Stimulated activated naive CD8-positive, alpha-beta T cell treated with anti-CD3 and anti-CD28 coated beads, Interleukin-15, Interleukin-2, amounts not matched to agents 100 ng/mL and 50 ng/mL, for 24 hours (primary cell): Measurements from ENCODE around the gene DLG2.
"Not testable (repeated sequence)": the region's sequence is repeated elsewhere in the genome, so short reads cannot be mapped to it uniquely, and the experiment has no call there.

Experiments
- H3K27ac Mint-ChIP-seq: one replicate; pipeline ENCODE4 v1.8.0; 2021; ENCODE audit warnings: mild to moderate bottlenecking, mixed read lengths
- H3K27me3 Mint-ChIP-seq: one replicate; pipeline ENCODE4 v1.8.0; 2021; ENCODE audit warnings: mixed read lengths
- H3K36me3 Mint-ChIP-seq: one replicate; pipeline ENCODE4 v1.8.0; 2021; ENCODE audit warnings: low read depth, mixed read lengths
- H3K4me1 Mint-ChIP-seq: one replicate; pipeline ENCODE4 v1.8.0; 2021; ENCODE audit warnings: low read depth, mixed read lengths
- H3K4me3 Mint-ChIP-seq: one replicate; pipeline ENCODE4 v1.8.0; 2021; ENCODE audit warnings: mild to moderate bottlenecking, mixed read lengths
- H3K9me3 Mint-ChIP-seq: one replicate; pipeline ENCODE4 v1.8.0; 2021; ENCODE audit warnings: mixed read lengths

DLG2 gene

DNA sequence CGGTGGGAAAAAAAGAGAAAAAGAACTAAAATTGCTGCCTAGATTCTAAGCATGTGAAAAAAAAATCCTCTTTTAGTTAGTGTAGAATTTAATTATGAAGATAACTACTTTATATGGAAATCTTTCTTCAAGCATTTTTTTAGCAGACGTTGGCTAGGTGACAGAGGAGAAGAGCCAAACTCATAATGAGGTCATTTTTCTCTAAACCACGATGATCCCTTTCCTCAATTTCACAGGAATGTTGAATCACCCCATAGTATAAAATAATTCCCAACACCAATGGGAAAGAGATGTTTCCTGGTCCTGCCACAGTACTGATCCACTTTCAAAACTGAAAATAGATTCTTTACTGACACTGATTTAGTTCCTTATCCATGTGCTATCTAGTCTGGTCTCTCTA is 319.8 kb downstream of the DLG2 start:
- no peak overlapping the region for H3K4me3 Mint-ChIP-seq
- H3K4me1 Mint-ChIP-seq = no peaks in the 10 kb centered on the region
- no peaks in the 10 kb centered on the region for H3K36me3 Mint-ChIP-seq
- no peak overlapping the region for H3K27ac Mint-ChIP-seq
- no peaks in the 10 kb centered on the region for H3K9me3 Mint-ChIP-seq
- H3K27me3 Mint-ChIP-seq = no peaks in the 10 kb centered on the region

DNA sequence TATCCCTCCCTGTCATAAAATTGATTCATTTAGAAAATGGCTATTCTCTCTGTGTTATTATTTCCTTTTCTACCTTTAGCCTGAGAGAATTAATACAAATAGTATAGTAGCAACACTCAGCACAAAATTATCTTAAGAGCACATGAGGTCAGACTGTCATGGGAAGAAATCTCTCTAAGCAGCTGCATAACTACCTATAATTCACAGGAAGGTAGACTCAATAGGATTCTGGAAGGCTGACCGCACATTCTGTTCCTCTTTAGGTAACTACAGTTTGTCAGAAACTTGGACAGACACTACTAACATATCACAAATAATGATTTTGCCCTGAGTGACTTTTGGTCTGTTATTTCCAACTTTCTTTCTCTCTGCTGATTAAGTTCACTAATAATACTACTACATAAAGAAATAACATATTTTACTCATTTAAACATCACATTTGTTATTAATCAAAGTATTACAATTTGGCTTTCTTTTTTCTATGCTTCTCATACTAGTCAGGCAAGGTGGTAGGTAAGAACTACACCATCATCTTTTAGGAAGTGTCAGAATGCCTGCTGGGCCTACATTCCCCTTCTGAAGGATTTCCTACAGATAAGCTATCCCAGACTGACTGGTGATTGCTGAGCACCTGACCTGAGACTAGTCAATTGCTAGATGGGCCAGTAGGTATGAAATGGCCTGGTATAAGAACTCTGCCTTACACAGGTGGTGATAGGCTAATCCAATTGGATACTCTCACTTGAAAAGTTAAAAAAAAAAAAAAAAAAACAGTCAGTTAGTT is 325.1 kb downstream of the DLG2 start:
- no peak overlapping the region for H3K27ac Mint-ChIP-seq
- no peaks in the 10 kb centered on the region for H3K27me3 Mint-ChIP-seq
- H3K4me3 Mint-ChIP-seq = no peak overlapping the region
- H3K36me3 Mint-ChIP-seq = no peaks in the 10 kb centered on the region
- no peaks in the 10 kb centered on the region for H3K9me3 Mint-ChIP-seq
- no peaks in the 10 kb centered on the region for H3K4me1 Mint-ChIP-seq

DNA sequence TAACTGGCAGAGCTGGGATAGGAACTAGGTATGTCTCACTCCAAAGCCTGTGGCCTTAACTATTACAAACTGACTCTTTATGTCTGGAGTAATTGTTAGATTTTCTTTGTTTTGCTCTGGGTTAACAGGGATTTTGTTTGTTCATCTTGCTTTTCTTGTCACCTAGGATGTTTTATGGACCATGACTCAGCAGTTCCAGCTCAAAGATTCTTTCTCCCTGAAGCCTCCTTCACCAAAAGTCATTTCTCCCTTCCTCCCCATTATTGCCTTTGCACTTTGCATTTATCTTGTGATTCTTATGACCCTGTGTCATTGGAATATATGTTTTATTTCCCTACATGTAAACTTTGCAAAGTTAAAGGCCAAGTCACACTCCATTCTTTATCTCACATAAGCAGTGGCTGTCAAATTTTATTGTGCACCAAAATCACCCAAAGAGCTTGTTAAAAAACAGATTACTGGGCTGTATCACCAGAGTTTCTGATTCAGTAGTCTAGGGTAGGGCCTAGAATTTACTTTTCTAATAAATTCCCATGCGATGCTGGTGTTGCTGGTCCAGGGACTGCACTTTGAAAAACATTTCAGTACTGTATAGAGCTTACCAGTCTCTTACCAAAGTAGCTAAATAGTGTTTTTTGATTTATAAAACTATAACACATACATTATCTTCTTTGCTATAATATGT is 327.7 kb downstream of the DLG2 start:
- H3K27ac Mint-ChIP-seq = no peak overlapping the region
- H3K4me1 Mint-ChIP-seq = no peaks in the 10 kb centered on the region
- H3K27me3 Mint-ChIP-seq = no peaks in the 10 kb centered on the region
- H3K4me3 Mint-ChIP-seq = no peak overlapping the region
- H3K9me3 Mint-ChIP-seq = no peaks in the 10 kb centered on the region
- H3K36me3 Mint-ChIP-seq = no peaks in the 10 kb centered on the region

DNA sequence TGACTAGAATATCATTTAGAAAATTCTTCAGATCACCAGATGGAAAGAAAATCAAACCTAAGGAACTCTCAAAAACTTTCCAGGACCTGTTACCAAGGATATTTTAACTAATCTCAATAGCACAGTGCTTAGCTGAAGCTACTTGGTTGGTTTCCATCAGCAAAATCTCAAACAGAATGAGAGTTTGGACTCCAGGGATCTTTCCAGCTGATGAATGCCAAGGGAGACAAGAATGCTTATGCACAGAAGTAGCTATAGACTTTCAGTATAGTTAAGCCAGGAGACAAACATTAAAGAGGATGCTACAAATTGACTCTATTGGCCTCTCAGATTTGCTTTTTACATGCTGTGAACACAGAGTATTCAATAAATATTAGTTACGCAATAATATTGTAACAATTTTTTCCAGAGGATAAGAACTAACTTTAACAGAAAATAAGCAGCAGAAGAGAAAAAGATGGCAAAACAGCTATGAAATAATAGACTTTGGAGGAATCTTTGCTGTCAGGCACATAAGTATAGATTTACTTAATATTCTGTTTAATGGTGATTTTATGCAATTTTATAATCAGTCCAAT is 331.4 kb downstream of the DLG2 start:
- H3K4me3 Mint-ChIP-seq = no peak overlapping the region
- no peaks in the 10 kb centered on the region for H3K4me1 Mint-ChIP-seq
- H3K36me3 Mint-ChIP-seq = no peaks in the 10 kb centered on the region
- no peaks in the 10 kb centered on the region for H3K27me3 Mint-ChIP-seq
- no peak overlapping the region for H3K27ac Mint-ChIP-seq
- peaks cover 4% of the 10 kb centered on the region for H3K9me3 Mint-ChIP-seq

DNA sequence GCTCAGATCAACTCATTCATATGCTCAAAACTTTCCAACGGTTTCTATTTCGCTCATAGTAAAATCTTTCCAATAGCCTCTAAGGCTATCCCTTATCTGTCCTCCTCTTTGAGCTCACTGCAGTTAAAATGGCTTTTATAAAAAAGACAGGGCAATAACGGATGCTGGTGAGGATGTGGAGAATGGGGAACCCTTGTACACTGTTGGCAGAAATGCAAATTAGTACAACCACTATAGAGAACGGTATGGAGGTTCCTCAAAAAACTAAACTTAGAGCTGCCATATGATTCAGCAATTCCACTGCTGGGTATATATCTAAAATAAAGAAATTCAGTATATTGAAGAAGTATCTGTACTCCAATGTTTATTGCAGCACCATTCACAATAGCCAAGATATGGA is 345.6 kb downstream of the DLG2 start:
- H3K27me3 Mint-ChIP-seq = no peaks in the 10 kb centered on the region
- H3K27ac Mint-ChIP-seq = no peak overlapping the region
- no peaks in the 10 kb centered on the region for H3K4me1 Mint-ChIP-seq
- no peaks in the 10 kb centered on the region for H3K36me3 Mint-ChIP-seq
- no peak overlapping the region for H3K4me3 Mint-ChIP-seq
- H3K9me3 Mint-ChIP-seq = no peaks in the 10 kb centered on the region

DNA sequence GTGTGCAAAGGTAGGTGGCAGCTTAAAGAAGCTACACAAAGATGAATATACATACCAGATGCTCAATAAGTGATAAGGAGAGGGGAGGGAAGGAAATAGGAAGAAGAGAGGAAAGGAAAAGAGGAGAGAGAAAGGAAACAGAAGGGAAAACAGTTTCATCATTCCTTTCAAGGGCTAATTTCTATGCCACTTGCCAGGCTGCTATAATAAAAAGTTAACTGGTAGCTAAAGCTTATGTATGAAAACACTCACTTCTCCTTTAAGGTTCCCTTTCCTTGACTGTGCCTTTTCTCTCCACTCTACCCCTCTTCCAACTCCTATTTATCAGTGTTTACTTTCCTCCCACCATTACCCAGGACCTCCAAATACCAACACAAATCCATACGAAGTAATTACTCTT is 347.9 kb downstream of the DLG2 start:
- no peaks in the 10 kb centered on the region for H3K27me3 Mint-ChIP-seq
- no peak overlapping the region for H3K27ac Mint-ChIP-seq
- no peaks in the 10 kb centered on the region for H3K36me3 Mint-ChIP-seq
- H3K4me1 Mint-ChIP-seq = no peaks in the 10 kb centered on the region
- H3K4me3 Mint-ChIP-seq = no peak overlapping the region
- H3K9me3 Mint-ChIP-seq = no peaks in the 10 kb centered on the region

DNA sequence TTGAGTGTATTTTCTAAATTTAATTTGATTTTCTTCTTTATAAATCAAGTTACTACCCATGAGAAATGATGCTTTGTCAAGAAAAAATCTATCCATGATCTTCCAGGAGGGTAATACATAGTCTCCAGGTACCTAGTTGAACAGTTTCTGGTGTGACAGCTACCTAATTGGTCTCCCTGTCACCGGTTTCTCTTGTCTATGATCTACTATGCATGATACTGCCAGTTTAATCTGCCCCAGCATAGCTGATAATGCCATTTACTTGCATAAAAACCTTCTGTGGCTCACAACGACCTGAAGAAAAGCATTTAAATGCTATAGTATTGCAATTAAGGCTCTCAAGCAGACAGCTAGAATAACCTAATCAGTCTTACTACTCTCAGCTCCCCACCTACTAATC is 349.5 kb downstream of the DLG2 start:
- no peaks in the 10 kb centered on the region for H3K36me3 Mint-ChIP-seq
- no peak overlapping the region for H3K27ac Mint-ChIP-seq
- H3K9me3 Mint-ChIP-seq = no peaks in the 10 kb centered on the region
- no peaks in the 10 kb centered on the region for H3K27me3 Mint-ChIP-seq
- no peaks in the 10 kb centered on the region for H3K4me1 Mint-ChIP-seq
- H3K4me3 Mint-ChIP-seq = no peak overlapping the region

DNA sequence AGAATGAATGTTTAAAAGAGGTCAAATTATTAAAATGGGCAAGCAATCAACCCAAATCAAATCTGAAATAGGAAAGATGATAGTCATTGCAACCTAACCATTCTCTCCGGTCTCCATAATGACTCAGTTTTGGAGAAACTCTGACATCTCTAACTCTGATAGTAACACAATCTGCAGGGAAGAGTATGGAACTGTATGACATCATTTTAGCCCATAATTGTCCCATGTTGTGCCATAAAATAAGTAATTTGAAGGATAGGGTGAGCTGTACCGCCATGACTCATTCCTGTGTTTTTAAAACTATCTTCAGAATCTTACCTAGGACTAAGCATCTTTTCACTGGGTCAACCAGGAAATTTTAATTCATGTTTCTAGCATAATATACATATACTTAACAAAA is 350.8 kb downstream of the DLG2 start:
- Mint-ChIP-seq H3K27ac (no peak overlapping the region), H3K36me3 (no peaks in the 10 kb centered on the region), H3K9me3 (no peaks in the 10 kb centered on the region), H3K27me3 (no peaks in the 10 kb centered on the region), H3K4me1 (no peaks in the 10 kb centered on the region), H3K4me3 (no peak overlapping the region)

DNA sequence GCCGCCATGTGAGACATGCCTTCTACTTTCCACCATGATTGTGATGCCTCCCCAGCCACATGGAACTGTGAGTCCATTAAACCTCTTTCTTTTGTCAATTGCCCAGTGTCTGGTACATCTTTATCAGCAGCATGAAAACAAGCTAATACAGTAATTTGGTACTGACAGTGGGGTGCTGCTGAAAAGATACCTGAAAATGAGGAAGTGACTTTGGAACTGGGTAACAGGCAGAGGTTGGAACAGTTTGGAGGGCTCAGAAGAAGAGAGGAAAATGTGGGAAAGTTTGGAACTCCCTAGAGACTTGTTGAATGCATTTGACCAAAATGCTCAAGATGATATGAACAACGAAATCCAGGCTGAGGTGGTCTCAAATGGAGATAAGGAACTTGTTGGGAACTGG is 356.8 kb downstream of the DLG2 start:
- H3K4me3 Mint-ChIP-seq, H3K27ac Mint-ChIP-seq, H3K36me3 Mint-ChIP-seq, H3K9me3 Mint-ChIP-seq, H3K4me1 Mint-ChIP-seq, H3K27me3 Mint-ChIP-seq: not testable (repeated sequence)

DNA sequence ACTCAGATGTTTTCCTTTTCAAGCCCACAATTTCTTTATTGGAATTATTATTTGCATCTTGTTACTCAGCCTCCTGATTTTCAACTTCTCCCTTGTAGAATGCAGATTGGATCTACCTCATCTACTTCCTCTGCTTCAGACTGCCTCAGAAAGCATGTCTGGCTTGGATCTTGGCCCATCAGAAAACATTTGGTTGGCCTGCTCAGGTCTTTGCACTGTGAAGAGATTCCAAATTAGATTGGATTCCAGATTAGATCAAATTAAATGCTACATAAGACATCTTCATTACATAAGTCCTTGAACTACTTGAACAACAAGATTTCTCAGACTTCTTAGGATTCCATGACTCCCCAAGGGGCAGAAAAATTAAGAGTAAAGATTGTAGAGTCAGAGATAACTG is 358.0 kb downstream of the DLG2 start:
- H3K4me1 Mint-ChIP-seq = no peaks in the 10 kb centered on the region
- H3K9me3 Mint-ChIP-seq = peaks cover 10% of the 10 kb centered on the region
- H3K36me3 Mint-ChIP-seq = no peaks in the 10 kb centered on the region
- H3K4me3 Mint-ChIP-seq = no peak overlapping the region
- no peak overlapping the region for H3K27ac Mint-ChIP-seq
- H3K27me3 Mint-ChIP-seq = no peaks in the 10 kb centered on the region

DNA sequence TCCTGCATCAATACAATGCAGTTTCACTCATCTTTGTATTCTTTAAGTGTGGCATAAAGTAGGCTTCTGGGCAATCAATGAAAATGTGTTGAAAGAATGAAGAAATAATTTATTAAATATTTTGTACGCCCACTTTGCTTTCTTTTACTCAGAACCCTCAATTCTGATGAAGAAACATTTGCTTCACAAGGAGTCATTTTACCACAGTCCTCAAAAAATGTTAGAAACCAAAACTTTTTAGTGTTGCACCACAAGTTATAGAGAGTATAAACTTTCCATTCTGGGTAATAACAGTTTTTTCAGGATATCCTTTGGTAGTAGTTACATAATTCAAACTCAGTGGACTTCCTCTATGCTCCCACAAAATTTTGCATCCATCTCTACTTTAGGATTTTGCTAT is 360.5 kb downstream of the DLG2 start:
- peaks cover 10% of the 10 kb centered on the region for H3K9me3 Mint-ChIP-seq
- no peaks in the 10 kb centered on the region for H3K4me1 Mint-ChIP-seq
- no peaks in the 10 kb centered on the region for H3K36me3 Mint-ChIP-seq
- H3K4me3 Mint-ChIP-seq = no peak overlapping the region
- no peaks in the 10 kb centered on the region for H3K27me3 Mint-ChIP-seq
- H3K27ac Mint-ChIP-seq = no peak overlapping the region

DNA sequence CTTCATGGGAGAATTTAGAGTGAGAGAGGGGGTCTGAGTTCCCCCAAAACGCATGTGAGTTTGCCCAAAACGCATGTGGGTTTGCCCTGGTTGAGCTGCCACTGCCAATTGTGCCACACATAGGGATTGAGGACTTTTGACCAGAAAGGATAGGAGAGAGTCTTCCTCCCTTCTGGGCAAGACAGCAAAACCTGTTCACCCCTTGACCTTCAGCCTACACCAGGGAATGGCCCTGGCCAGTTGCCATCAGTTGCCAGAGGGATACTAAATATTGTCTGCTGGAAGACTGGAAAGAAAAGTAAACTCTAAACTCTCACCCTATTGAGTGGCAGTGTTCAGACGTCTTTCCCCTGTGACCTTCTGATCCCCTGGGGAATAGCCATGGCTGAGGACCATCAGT is 363.8 kb downstream of the DLG2 start:
- no peaks in the 10 kb centered on the region for H3K36me3 Mint-ChIP-seq
- H3K4me1 Mint-ChIP-seq = no peaks in the 10 kb centered on the region
- no peaks in the 10 kb centered on the region for H3K27me3 Mint-ChIP-seq
- peaks cover 2% of the 10 kb centered on the region for H3K9me3 Mint-ChIP-seq
- no peak overlapping the region for H3K27ac Mint-ChIP-seq
- H3K4me3 Mint-ChIP-seq = no peak overlapping the region

DNA sequence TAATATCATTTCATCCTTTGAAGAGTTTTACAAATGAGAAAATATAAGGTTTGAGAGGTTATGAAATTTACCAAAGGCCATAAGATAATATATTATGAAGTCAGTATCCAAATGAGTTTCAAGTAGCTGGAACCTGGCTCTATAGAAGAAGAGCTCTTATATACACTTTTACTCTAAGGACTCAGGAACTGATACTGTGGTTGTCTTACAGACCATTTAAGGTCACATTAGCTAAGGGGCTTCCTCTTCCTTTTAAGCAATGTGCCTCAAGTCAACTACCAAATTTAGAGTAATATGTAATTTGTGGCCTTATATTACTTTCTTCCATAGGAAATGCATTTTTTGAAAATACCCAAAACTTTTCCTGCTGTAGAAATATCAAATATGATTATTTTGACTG is 369.3 kb downstream of the DLG2 start:
- H3K4me1 Mint-ChIP-seq = no peaks in the 10 kb centered on the region
- H3K27ac Mint-ChIP-seq = no peak overlapping the region
- H3K27me3 Mint-ChIP-seq = no peaks in the 10 kb centered on the region
- H3K4me3 Mint-ChIP-seq = no peak overlapping the region
- no peaks in the 10 kb centered on the region for H3K36me3 Mint-ChIP-seq
- H3K9me3 Mint-ChIP-seq = peaks cover 3% of the 10 kb centered on the region

DNA sequence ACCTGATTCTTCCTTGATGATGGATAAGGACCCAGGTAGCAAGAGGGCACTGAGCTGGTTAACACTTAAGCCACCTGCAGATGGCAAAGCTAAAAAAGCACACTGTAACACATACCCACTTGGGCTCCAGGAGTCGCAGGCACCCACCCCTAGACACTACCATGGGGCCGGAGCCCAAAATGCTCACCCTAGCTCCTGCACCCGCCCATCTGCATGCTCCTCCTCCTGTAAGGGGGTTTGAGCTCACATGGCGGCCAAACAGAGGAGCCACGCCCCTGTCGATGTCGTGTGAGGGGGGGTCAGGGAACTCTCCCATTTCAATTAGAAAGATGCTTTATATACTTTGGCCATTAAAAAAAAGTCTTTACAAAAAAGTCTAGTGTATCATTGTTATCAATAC is 370.7 kb downstream of the DLG2 start:
- peaks cover 3% of the 10 kb centered on the region for H3K9me3 Mint-ChIP-seq
- H3K27me3 Mint-ChIP-seq = no peaks in the 10 kb centered on the region
- no peak overlapping the region for H3K27ac Mint-ChIP-seq
- no peaks in the 10 kb centered on the region for H3K36me3 Mint-ChIP-seq
- H3K4me3 Mint-ChIP-seq = no peak overlapping the region
- H3K4me1 Mint-ChIP-seq = no peaks in the 10 kb centered on the region

DNA sequence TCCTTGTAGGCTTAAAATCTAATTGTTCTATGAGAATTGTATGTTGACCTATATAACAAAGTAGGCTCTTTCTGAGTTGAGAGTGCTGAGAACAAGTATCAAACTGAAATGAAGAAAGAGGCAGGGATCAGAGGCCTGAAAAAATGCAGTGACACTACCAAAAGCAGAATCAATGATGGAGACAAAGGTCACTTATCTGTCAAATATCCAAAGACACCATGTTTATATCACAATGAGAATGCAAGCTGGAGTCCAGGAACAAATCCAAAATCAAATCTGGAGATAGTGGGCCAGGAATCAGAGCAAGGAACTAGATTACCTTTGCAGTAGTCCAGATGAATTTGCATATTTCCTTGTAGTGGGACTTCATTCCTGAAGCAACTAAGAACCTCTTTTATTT is 377.7 kb downstream of the DLG2 start:
- no peaks in the 10 kb centered on the region for H3K36me3 Mint-ChIP-seq
- peaks cover 3% of the 10 kb centered on the region for H3K9me3 Mint-ChIP-seq
- no peaks in the 10 kb centered on the region for H3K4me1 Mint-ChIP-seq
- H3K27ac Mint-ChIP-seq = no peak overlapping the region
- H3K4me3 Mint-ChIP-seq = no peak overlapping the region
- no peaks in the 10 kb centered on the region for H3K27me3 Mint-ChIP-seq

DNA sequence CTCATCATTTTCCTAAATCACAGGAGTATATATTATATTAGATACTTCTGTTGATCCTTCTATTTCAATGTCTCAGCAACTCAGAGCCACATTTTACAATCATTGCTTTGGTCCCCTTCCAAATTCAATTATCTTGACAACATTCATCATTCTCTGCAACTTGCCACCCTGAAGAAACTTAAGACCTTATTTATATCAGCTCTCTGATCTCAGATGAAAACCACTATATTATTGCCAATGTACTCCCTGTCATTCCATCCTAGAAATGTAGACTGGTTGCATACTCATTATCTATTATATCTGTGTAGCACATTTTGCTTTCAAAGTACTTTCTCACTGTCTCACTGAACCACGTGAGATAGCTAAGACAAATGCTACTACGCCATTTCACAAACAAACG is 379.3 kb downstream of the DLG2 start:
- no peaks in the 10 kb centered on the region for H3K4me1 Mint-ChIP-seq
- H3K36me3 Mint-ChIP-seq = no peaks in the 10 kb centered on the region
- H3K27me3 Mint-ChIP-seq = no peaks in the 10 kb centered on the region
- no peak overlapping the region for H3K27ac Mint-ChIP-seq
- H3K4me3 Mint-ChIP-seq = no peak overlapping the region
- H3K9me3 Mint-ChIP-seq = no peaks in the 10 kb centered on the region
